Fibroblast of the conjunctiva (primary cell): ENCODE data around the gene FXYD6.
A peak's percentile ranks its signal among the peaks of the same experiment; 100 is the strongest.
"Not testable (repeated sequence)": the region's sequence is repeated elsewhere in the genome, so short reads cannot be mapped to it uniquely, and the experiment has no call there.

ENCODE experiments used
- DNase-seq: peaks from one replicate; pipeline ENCODE4 v3.0.0-alpha.2; 2010; ENCODE audit warnings: low read depth

The FXYD6 gene

GRCh38 chr11:117868815-117869561, 7.5 kb downstream of the FXYD6 start:
- no peak for DNase-seq

- no peak for DNase-seq
Measured at GRCh38 chr11:117868088-117868487, 8.4 kb downstream of the FXYD6 start.

GRCh38 chr11:117866526-117866925, 9.9 kb downstream of the FXYD6 start:
- no peak for DNase-seq

GRCh38 chr11:117865546-117865945, 10.9 kb downstream of the FXYD6 start:
- DNase-seq = not testable (repeated sequence)

GRCh38 chr11:117863383-117863782, 13.1 kb downstream of the FXYD6 start:
- DNase-seq = no peak

- no peak for DNase-seq
Measured at GRCh38 chr11:117862753-117863152, 13.7 kb downstream of the FXYD6 start.

- no peak for DNase-seq
Measured at GRCh38 chr11:117862019-117862725, 14.3 kb downstream of the FXYD6 start.

GRCh38 chr11:117861151-117862018, 15.1 kb downstream of the FXYD6 start:
- no peak for DNase-seq

- DNase-seq = no peak
Measured at GRCh38 chr11:117860139-117860538, 16.3 kb downstream of the FXYD6 start.

GRCh38 chr11:117859488-117860112, 16.9 kb downstream of the FXYD6 start:
- DNase-seq = no peak

GRCh38 chr11:117859061-117859460, 17.4 kb downstream of the FXYD6 start:
- DNase-seq = no peak

- no peak for DNase-seq
Measured at GRCh38 chr11:117857734-117858414, 18.6 kb downstream of the FXYD6 start.

- no peak for DNase-seq
Measured at GRCh38 chr11:117855912-117856651, 20.4 kb downstream of the FXYD6 start.

- DNase-seq = no peak
Measured at GRCh38 chr11:117855186-117855845, 21.1 kb downstream of the FXYD6 start.

GRCh38 chr11:117852309-117852708, 24.1 kb downstream of the FXYD6 start:
- no peak for DNase-seq

- DNase-seq = no peak
Measured at GRCh38 chr11:117851852-117852251, 24.6 kb downstream of the FXYD6 start.

- DNase-seq = no peak
Measured at GRCh38 chr11:117851106-117851505, 25.4 kb downstream of the FXYD6 start.

GRCh38 chr11:117849781-117850414, 26.6 kb downstream of the FXYD6 start:
- DNase-seq = no peak

- peak; percentile 49 for DNase-seq
Measured at GRCh38 chr11:117843666-117844484, 32.6 kb downstream of the FXYD6 start.
